Measurements from ENCODE around the gene CCDC92.
A peak's percentile ranks its signal among the peaks of the same experiment; 100 is the strongest.

Gene CCDC92

DNA sequence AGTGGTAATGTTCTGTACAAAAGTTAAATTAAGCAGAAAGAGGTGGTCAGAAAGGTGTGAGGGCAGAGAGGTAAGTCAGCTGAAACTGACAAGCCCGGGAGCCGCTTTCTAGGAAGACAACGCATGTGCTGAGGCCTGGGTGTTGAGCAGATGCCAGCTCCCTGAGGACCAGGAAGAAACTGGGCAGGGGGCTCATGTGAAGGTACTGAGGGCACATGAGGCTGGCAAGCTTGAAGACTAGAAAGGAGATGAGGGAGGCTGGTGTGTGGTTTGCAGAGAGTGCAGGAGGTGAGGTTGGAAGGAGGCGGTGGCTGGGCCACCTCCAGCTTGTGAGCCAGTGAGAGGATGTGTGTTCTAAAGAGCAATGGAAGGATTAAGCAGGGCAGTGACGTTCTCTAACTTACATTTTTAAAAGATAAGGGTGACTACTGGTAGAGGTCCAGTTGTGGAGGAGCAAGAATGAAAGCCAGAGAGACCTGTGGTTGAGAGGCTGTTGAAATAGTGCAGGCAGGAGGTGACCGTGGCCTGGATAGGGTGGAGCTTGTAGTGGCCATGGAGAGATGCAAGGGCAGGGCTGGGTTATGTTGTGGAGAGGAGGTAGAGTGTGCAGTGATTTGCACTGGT lies 29.5 kb upstream of the CCDC92 start:
- DNase-seq (ENCODE audit: low read depth), result no peak

DNA sequence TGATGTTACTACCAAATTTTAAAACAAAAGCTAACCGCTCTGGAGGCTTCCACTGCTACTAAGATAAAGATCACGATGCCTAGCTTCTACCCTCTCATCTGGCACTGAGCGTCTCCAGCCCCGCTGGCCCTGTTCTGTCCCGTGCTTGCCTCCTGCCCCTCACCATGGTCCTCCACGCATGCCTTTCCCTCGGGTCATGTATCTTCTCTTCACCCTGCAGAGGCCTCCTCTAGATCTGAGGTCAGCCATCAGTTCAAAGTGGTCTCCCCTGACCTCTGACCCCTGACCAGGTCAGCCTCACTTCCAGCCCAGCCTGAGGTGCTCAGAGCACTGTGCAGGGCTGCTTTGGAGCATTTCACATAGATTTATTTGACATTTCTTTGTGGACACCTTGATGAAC lies 28.7 kb upstream of the CCDC92 start:
- no peak for DNase-seq (ENCODE audit: low read depth)

DNA sequence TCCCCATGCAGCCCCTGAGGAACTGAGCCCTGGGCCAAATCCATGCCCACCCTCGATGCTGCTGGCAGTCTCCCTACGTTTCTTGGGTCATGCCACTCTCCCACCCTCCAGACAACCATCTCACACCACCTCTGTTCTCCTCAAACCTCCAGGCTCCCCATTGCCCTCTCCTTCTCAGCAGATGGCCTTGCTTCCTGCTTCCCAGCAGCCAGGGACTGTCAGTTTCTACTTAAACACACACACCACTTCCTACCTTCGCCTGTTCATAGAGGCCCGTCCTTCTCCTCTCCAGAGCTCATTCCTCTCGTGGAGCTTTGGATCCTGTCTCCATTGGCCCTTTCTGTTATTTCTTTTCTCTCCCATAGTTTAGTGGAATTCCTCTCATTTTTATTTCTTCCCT lies 27.5 kb upstream of the CCDC92 start:
- DNase-seq (ENCODE audit: low read depth), result no peak

DNA sequence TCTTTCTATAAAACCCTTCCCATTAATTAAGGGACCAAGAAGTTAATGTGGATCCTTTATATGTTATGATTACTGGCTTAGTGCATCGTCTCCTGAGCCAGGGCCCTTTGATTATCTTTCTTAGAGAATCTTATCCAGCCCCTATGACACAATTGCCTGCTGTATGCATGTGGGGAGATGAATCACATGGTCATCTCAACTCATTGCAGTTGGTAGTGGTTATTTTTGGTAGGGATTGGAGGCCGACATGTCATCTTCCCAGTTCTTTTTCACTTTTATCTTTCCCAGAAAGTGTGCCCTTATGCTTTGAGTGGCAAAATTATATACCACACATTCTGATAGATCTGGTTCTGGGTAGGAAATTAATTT lies 26.3 kb upstream of the CCDC92 start:
- DNase-seq (ENCODE audit: low read depth), result no peak

DNA sequence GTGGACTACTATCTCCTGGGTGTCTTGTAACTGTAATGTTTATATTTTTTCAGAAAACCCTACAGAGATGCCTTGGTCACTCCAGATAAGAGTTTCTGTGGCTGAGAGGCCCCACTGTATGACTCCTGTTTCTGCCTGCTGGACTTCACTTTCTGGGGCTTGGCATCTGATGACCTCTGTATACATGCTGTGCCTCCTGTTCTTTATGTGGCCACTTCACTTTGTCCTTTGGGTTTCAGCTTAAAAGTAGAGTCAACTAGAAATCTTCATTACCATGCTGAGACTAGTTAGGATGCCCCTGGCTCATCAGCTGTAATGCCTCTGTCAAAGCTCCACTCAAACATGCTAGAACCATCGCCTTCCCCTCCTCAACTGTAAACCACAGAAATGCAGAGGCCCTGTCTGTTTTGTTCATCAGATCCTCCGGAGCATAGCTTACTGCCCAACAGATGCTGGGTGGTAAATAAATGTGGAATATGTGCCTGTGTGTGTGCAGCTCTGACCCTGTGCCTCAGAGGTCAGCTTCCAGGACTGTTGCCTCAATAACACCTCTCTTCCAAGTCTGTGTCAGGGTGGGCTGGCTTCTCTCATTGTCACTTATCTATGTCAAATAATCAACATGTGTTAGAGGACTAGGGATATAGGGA lies 25.8 kb upstream of the CCDC92 start:
- no peak for DNase-seq (ENCODE audit: low read depth)

DNA sequence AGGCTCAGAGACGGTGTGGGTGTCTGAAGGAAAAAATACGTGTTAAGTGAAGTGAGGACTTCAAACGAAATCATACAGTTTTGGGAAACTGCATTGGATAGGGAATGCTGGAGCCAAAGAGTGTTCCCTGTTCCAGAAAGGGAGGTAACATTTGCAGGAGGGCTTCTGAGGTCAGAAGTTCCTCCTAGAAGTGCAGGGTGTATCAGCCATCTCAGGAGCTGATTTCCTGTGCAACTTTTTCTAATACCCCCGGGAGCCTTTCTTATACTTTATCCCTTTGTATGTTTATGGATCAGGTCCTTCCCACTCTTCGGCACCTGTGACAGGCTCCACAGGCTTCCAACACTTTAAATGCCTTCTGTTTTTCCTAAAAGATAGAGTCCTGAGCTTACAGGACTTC lies 25.3 kb upstream of the CCDC92 start:
- no peak for DNase-seq (ENCODE audit: low read depth)

DNA sequence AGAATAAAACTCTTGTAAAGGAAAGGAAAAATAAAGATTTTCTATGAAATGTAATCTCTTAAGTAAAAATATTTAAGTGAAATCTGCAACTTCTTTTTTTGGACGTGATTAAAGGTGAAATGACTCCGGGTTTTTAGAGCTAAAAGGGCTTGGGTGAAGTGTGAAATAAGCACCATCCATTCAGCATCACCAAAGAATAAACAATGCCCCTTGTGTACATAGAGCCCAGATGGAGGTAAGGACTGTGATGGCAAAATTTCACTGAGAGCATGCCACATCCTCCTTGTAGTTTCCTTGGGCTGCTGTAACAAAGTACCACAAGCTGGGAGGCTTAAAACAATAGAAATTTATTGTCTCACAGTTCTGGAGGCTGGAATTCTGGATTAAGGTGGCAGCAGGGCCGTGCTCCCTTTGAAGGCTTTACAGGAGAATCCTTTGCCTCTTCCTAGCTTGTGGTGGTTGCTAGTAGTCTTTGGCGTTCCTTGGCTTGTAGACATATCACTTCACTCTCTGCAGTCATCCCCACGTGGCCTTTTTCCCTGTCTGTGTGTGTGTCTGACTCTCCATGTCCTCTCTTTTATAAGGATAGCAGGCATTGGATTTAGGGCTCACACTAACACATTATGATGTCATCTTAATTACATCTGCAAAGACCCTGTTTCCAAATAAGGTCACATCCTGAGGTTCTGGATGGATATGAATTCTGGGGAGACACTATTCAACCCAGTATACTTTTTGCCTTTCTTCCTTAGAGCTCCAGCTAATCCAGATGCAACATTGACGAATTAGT lies 24.6 kb upstream of the CCDC92 start:
- DNase-seq (ENCODE audit: low read depth), result no peak

DNA sequence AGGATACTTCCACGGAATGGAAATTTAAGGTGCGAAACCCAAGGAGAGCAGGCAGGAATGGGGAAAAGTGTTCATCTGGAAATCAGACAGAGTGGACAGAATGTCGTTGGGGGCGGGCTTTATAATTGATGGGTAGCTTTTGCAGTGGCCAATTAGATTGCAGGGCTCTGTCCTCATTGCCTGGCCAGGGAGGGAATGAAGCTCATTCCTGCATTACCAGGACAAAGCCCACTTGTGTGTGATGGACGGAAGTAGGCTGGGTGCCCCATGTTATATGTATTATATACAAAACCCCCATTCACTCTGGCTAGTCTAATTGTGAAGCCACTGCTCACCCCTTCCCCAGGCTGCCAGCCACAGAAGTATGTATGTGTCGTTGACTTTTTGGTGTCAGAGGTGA lies 23.9 kb upstream of the CCDC92 start:
- DNase-seq (ENCODE audit: low read depth), result no peak

DNA sequence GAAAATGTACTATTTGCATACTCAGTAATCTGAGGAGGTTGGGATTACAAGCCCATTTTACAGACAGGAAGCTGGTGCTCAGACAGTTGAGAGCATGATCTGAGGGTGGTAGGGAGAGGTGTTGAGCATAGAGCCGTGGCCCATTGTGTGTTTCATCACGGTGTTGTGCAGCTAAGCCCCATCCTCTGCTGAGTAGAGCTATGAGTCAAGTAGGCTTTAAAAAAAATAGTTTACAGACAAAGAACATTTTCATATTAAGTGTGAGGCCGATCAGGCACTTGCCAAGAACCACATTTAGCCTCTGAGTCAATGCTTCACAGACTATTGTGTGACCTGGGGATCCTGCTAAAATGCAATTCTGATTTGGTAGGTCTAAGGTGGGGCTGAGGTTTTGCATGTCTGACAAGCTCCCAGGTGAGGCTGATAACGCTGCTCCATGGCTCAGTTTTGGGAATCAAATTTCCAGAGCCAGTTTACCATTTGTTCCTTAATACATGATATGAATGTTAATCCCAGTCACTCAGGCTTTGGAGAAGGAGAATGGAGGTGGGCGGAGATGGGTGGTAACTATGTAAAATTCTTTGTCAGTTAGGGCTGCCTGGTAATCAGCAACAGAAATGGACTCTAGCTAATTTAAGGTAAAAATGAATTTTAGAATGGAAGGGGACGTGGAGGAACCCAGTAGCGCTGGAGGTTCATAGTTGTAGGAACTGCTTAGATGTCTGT lies 22.6 kb upstream of the CCDC92 start:
- no peak for DNase-seq (ENCODE audit: low read depth)

DNA sequence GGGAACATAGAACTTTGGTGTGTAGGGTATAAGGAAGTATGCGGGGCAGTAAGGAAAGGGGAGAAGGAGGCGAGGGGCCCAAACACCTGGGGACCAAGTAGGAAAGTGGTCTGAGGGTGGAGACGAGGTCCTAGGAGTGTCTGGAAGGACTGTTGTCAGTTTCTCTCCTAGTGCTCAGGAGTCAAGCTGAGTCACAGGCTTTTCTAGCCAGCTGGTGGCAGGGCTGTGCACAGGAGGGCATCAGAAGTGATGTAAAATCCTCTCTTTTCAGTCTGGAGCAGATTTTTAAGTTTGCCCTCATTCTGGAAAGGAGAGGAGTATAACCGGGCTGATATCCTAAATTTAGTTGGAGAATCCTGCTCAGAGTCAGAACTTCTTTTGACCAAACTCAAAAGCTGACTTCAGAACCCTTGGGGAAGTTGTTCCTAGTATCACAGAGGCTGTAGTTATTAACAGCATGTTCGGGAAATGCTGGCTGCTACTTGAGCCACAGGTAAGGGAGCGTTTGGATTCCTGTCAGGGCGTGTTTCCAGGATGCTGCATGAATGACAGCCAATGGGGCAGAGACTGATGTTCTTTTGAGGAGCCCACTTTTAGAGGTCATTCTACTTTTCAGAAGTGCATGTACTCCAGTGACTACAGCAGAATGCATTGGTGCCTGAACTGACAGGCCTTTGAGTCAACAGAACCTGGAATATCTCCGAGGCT lies 19.6 kb upstream of the CCDC92 start:
- no peak for DNase-seq (ENCODE audit: low read depth)

DNA sequence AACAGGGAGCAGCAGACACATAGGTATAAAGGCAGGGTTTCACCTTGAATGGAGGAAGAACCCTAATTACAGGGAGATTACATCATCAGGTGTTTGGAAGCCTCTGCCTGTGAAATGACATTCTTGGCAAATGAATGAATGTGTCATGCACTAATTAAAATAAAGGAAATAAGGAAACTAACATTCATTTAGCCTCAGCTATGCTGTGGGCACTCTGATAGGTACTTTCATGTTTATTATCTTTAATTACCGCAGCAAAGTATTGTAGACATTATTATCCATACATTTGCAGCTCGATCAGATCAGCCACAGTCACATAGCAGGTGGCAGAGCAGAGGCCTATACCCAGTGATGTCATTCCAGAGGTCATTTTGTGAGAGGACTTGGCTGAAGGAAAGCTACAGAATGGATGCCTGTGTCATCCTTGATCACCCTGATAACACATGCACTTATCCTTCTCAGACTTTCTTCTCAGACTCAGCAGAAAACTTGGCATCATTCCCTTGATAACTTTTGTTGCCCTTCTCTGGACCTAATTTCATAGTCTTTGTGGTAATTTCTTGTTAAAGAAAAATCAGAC lies 18.8 kb upstream of the CCDC92 start:
- no peak for DNase-seq (ENCODE audit: low read depth)

DNA sequence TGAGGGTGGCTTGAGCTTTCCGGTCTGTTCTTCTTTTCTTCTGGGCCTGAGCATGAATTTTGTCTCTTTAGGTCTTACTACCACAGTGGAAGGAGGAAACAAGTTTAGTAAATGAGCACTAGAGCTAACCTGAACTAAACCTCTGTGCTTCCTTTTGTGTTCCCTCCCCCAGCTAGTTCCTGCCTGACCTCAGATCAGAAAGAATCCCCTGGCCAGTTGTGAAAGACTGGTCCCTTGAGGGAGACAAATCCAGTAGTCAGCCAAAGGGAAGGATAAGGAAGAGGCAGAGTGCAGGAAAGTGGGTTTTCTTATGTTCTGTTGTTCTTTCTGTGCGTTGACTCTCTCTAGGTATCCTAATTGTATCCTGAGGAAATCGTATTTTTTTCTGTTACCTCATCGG lies 17.9 kb upstream of the CCDC92 start:
- peak; percentile 48 for DNase-seq (ENCODE audit: low read depth)

DNA sequence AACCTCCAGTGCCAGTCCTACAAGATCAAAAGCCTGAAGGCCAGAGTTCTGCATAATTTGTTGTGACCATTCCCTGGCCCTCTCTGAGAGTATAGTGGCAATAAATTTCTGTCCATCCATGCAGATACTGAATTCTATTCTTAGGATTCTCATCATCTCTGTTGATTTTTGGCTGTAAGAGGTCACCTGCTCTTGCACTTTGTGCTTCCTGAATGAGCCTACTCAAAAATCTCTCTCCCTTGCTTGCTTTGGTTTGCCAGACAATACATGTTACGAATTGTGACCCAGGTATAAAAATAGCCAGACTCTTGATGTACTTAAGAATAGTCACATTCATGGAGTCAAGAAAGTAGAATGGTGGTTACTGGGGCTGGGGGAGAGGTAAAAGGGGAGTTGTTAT lies 17.1 kb upstream of the CCDC92 start:
- DNase-seq (ENCODE audit: low read depth), result no peak

DNA sequence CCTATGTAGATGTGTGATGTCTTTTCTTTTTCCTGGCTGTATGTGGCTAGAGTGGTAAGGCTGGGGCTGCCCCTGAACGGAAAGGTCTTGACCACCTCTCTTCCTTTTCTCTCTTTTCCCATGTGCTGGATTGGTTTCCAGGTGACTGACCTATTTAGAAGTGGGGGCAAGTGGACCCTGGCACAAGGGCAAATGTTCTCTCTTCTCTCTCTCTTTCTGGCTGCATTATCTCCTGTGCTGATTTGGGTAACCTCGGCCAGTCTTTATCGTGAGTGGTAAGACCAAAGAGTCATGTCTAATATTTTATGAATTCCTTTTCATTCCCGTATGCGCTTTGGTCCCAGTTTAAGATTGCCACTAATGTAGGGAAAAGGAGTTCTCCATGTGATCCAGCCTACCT lies 16.5 kb upstream of the CCDC92 start:
- DNase-seq (ENCODE audit: low read depth), result no peak

DNA sequence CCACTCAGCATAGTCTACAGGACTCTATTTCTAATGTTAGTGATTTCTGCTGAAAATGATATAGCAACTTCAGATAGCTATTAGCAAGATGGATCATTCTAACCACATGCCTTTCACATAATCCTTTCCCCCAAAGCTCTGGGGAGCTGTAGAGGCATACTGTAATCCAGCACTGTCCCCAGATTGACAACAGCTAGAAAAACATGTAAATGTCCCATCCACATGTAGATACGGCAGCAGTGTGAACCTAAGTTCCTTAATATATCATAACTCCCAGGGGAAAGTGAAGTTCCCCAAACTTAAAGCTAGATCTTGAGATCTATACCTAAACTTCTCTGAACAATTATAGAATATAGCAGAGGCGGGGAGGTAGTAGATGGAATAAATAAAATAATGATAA lies 14.4 kb upstream of the CCDC92 start:
- no peak for DNase-seq (ENCODE audit: low read depth)

DNA sequence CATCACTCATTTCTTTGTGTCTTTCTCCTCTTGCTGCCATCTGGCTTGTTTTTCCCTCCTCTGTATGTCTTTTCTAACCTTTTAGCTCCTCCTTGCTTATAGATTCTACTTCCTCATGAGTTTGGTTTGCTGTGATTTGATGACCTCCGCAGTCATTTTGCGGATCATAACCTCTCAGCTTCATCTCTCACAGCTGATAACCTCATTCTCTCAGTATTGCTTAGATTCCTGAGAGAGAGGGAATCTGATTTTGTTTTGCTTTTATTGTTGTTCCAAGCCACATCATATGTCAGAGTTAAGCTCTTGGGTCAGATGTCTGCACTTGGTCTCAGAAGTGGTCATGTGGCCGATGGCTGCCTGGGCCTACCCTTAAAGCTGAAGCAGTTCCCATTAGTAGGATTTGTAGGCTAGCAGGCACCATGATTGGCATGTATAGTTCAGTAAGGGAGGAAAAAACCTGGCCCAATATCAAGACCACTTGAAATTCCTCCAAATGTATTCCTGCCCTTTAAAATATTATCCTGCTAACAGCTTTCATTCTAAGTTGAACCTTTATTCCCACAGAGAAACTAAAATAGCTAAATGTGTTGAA lies 13.8 kb upstream of the CCDC92 start:
- DNase-seq (ENCODE audit: low read depth), result no peak

DNA sequence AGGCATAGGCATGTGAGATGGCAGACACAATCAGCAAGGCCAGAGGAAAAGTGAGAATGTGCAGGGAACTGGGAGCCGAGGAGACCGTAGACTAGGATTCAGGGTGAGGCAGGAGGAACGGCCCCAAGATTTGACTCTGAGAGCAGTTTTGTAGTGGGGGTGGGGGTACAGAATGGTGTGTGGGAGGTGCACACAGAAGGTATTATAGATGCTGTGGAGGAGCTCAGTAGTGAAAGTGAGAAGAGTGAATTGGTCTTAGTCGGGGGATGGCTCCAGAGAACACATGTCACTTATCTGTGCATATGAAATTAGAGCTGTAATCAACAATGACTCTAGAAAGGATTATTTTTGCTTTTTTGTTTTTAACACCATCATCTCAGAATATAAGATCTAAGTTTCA lies 12.3 kb upstream of the CCDC92 start:
- no peak for DNase-seq (ENCODE audit: low read depth)

DNA sequence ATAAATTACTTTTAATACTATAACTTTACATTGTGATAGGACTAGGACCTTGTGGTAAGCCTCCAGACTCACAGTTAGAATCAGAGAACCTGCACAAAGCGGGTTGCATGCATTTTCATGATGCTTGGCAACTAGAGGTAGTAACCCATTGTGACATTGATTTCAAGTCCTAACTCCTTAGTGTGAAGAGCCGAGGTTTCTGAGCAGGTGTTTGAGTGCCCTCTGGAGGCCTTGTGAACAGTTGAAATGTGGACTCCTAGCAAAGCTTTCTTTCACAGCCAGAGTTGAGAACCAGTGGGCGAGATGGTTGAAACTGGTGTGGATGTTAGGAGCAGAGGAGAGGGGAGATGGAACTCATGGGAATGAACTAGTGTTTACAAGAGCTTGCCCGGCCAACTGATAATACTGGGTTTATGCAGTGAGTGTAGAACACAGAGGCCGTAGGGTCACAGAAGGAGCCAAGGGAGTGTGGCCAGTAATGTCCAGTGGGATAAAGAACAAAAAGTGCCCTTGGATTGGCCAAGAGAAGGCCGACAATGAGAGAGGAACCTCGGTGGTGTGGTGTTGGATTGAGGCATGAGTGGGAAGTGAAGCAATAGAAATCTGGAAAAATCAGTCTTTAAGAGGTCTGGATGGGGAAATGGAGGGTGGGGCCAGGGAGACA lies 11.3 kb upstream of the CCDC92 start:
- DNase-seq (ENCODE audit: low read depth), result no peak

DNA sequence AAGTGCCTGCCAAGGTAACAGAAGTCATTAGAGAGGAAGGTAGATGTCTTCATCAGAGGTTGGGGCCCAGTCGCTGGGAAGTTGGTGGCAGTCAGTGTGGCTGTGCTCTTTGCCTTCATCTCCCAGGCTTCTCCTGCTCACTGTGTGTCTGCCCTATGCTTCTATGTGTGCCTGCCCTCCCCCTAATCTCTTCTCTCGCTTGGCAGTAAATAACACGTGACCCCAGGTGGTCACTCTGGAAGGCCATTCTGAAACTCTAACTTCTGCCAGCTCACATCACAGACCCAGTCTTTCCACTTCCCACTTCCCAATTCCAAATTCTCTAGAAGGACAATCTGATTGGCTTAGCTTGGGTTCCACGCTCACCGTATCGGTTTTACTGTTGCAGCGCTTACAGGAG lies 9.6 kb upstream of the CCDC92 start:
- no peak for DNase-seq (ENCODE audit: low read depth)

DNA sequence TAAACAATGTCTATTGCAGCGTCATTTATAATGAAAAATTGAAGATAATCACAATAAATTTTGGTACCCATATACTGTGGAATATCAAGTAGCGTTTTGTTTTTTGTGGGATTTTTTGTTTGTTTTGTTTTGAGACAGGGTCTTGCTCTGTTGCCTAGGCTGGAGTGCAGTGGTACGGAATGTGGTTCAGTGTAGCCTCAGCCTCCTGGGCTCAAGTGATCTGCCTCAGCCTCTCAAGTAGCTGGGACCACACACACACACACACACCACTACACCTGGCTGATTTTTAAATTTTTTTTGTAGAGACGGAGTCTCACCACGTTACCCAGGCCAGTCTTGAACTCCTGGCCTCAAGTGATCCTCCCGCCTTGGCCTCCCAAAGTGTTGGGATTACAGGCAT lies 6.9 kb upstream of the CCDC92 start:
- DNase-seq (ENCODE audit: low read depth), result no peak

DNA sequence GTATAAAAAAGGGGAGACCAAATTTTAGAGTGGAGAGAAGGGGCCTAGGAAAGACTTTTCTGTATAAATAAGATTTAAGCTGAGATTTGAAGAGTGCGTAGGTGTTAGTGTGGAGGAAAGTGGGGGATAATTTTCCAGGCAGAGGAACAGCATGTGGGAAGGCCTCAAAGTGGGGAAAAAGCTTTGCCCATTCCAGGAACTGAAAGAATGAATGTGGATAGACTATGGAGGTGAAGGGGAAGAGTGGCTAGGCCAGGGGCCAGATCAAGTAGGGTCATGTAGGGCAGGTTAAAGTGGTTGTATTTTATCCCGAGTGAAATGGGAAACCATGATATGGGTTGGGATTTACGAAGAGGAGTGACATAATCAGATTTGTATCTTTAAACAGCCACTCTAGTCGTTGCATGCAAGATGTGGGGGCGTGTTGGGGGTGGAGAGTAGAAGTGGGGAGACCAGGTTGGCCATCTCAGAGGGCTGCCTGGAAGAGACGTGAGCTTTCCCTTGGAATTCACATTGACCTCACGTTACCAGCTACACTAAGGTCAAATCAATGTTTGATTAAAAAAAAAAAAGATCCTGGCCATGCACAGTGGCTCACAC lies 3.7 kb upstream of the CCDC92 start:
- DNase-seq (ENCODE audit: low read depth), result no peak
